GM23248 (cell line): Measurements from ENCODE around the gene CAMK2D.

Source experiments
- EZH2 ChIP-seq: fragments of 200-600 bp; sonication (generic); IDR thresholded peaks from 2 replicates; pipeline ENCODE4 v1.6.1; 2018; ENCODE audit warnings: antibody characterized with exemption, mild to moderate bottlenecking; ENCODE audit not compliant: insufficient read depth, poor library complexity, severe bottlenecking
- EZH2phosphoT487 ChIP-seq: fragments of 200-600 bp; sonication (generic); IDR thresholded peaks from 2 replicates; pipeline ENCODE4 v1.6.1; 2018; ENCODE audit warnings: antibody characterized with exemption, moderate library complexity, mild to moderate bottlenecking, low read depth; ENCODE audit not compliant: insufficient read depth

GRCh38 chr4:113452152-113452551 is 309.4 kb downstream of the CAMK2D start:
- TF ChIP-seq EZH2 (no peak), EZH2phosphoT487 (no peak)
